ENCODE data around the gene ZNF614.
"Not testable (repeated sequence)": the region's sequence is repeated elsewhere in the genome, so short reads cannot be mapped to it uniquely, and the experiment has no call there.

The ZNF614 gene

GRCh38 chr19:52028027-52028779, at the start of gene ZNF614:
TSS of gene ZNF614 (minus strand) at chr19:52028379. CDS start at chr19:52025745, 2,634 bp downstream.
- peak; percentile 75 for DNase-seq (ENCODE audit: low spot score)

GRCh38 chr19:52070496-52070895, 42.3 kb upstream of the ZNF614 start:
- no peak for DNase-seq (ENCODE audit: low spot score)

GRCh38 chr19:52069653-52070052, 41.5 kb upstream of the ZNF614 start:
- no peak for DNase-seq (ENCODE audit: low spot score)

- DNase-seq (ENCODE audit: low spot score), result no peak
Measured at GRCh38 chr19:52066258-52066863, 38.2 kb upstream of the ZNF614 start.

- no peak for DNase-seq (ENCODE audit: low spot score)
Measured at GRCh38 chr19:52065399-52065798, 37.2 kb upstream of the ZNF614 start.

- DNase-seq (ENCODE audit: low spot score), result not testable (repeated sequence)
Measured at GRCh38 chr19:52056480-52056879, 28.3 kb upstream of the ZNF614 start.

GRCh38 chr19:52051736-52052135, 23.6 kb upstream of the ZNF614 start:
- not testable (repeated sequence) for DNase-seq (ENCODE audit: low spot score)

- peak; percentile 79 for DNase-seq (ENCODE audit: low spot score)
Measured at GRCh38 chr19:52048555-52049501, 20.6 kb upstream of the ZNF614 start, which contains the start of gene ZNF432. TSS of gene ZNF432 (minus strand) at chr19:52048838. CDS start at chr19:52046868, 1,970 bp downstream.

- no peak for DNase-seq (ENCODE audit: low spot score)
Measured at GRCh38 chr19:52039169-52039568, 11.0 kb upstream of the ZNF614 start.

- no peak for DNase-seq (ENCODE audit: low spot score)
Measured at GRCh38 chr19:52034051-52034728, 6.0 kb upstream of the ZNF614 start.

- no peak for DNase-seq (ENCODE audit: low spot score)
Measured at GRCh38 chr19:52028780-52029123, 573 bp upstream of the ZNF614 start.

GRCh38 chr19:52026255-52026990, 1.8 kb downstream of the ZNF614 start:
- not testable (repeated sequence) for DNase-seq (ENCODE audit: low spot score)

GRCh38 chr19:52024478-52024877, 3.7 kb downstream of the ZNF614 start:
- not testable (repeated sequence) for DNase-seq (ENCODE audit: low spot score)

- no peak for DNase-seq (ENCODE audit: low spot score)
Measured at GRCh38 chr19:52022193-52022592, 6.0 kb downstream of the ZNF614 start.

- DNase-seq (ENCODE audit: low spot score), result no peak
Measured at GRCh38 chr19:52020506-52020905, 7.7 kb downstream of the ZNF614 start.

- DNase-seq (ENCODE audit: low spot score), result no peak
Measured at GRCh38 chr19:52010674-52011073, 17.5 kb downstream of the ZNF614 start.

- DNase-seq (ENCODE audit: low spot score), result peak; percentile 78
Measured at GRCh38 chr19:52007806-52008557, 20.2 kb downstream of the ZNF614 start, which contains the start of gene ZNF615. TSS of gene ZNF615 (minus strand) at chr19:52008211. CDS start at chr19:52003711, 4,500 bp downstream.

- DNase-seq (ENCODE audit: low spot score), result no peak
Measured at GRCh38 chr19:52007451-52007805, 20.8 kb downstream of the ZNF614 start.

- DNase-seq (ENCODE audit: low spot score), result no peak
Measured at GRCh38 chr19:51994048-51994644, 34.0 kb downstream of the ZNF614 start.

- DNase-seq (ENCODE audit: low spot score), result no peak
Measured at GRCh38 chr19:51993422-51993821, 34.8 kb downstream of the ZNF614 start.
